ENCODE data around the gene RXFP4. TPM values are rescaled to one million over a fixed set of nuclear protein-coding genes. Genes with fewer than 3 reads are reported as not detected.
A peak's percentile ranks its signal among the peaks of the same experiment; 100 is the strongest.

The RXFP4 gene
- total RNA-seq, 1 donor from 2014 or later, result not detected

- Histone ChIP-seq H3K27me3 (ENCODE audit: control insufficient read depth, insufficient read depth, low read length) (no peaks in the 10 kb centered on the region), H3K4me3 (ENCODE audit: low read depth, low read length) (no peak overlapping the region), H3K36me3 (ENCODE audit: control insufficient read depth, insufficient read depth, low read length) (peaks cover 5% of the 10 kb centered on the region)
- DNase-seq (ENCODE audit: low read depth) (peak; percentile 43), FAIRE-seq (no peak)
- TF ChIP-seq CTCF (IDR thresholded peaks at IDR 0.05; ENCODE audit: insufficient read depth, low read length, severe bottlenecking), result no peak
Observed at GRCh38 chr1:155932487-155932886, 9.0 kb upstream of the RXFP4 start.

GRCh38 chr1:155933591-155934096, 7.8 kb upstream of the RXFP4 start:
- no peak for TF ChIP-seq CTCF (IDR thresholded peaks at IDR 0.05; ENCODE audit: insufficient read depth, low read length, severe bottlenecking)
- DNase-seq (ENCODE audit: low read depth), result no peak
- Histone ChIP-seq H3K4me3 (ENCODE audit: low read depth, low read length) (peak overlapping the region; percentile 82), H3K36me3 (ENCODE audit: control insufficient read depth, insufficient read depth, low read length) (peaks cover 3% of the 10 kb centered on the region), H3K27me3 (ENCODE audit: control insufficient read depth, insufficient read depth, low read length) (no peaks in the 10 kb centered on the region)
- FAIRE-seq, result no peak

- peak; percentile 7 for TF ChIP-seq CTCF (IDR thresholded peaks at IDR 0.05; ENCODE audit: insufficient read depth, low read length, severe bottlenecking)
- peak; percentile 93 for FAIRE-seq
- H3K27me3 ChIP-seq (ENCODE audit: control insufficient read depth, insufficient read depth, low read length), result no peaks in the 10 kb centered on the region
- DNase-seq (ENCODE audit: low read depth), result peak; percentile 100
- H3K36me3 ChIP-seq (ENCODE audit: control insufficient read depth, insufficient read depth, low read length), result peaks cover 3% of the 10 kb centered on the region
- peak within 1 kb of the TSS; percentile 82 for H3K4me3 ChIP-seq (ENCODE audit: low read depth, low read length)
Observed at GRCh38 chr1:155934097-155934935, 7.1 kb upstream of the RXFP4 start, which contains the start of gene KHDC4. Gene KHDC4, minus strand, starts transcription at chr1:155934413. Its CDS starts 40 bp downstream, at chr1:155934373.

- TF ChIP-seq CTCF (IDR thresholded peaks at IDR 0.05; ENCODE audit: insufficient read depth, low read length, severe bottlenecking), result no peak
- Histone ChIP-seq H3K36me3 (ENCODE audit: control insufficient read depth, insufficient read depth, low read length) (peaks cover 3% of the 10 kb centered on the region), H3K27me3 (ENCODE audit: control insufficient read depth, insufficient read depth, low read length) (no peaks in the 10 kb centered on the region), H3K4me3 (ENCODE audit: low read depth, low read length) (peak overlapping the region; percentile 82)
- peak; percentile 30 for DNase-seq (ENCODE audit: low read depth)
- FAIRE-seq, result no peak
Observed at GRCh38 chr1:155934936-155935590, 6.4 kb upstream of the RXFP4 start.

- FAIRE-seq (no peak), DNase-seq (ENCODE audit: low read depth) (peak; percentile 72)
- Histone ChIP-seq H3K27me3 (ENCODE audit: control insufficient read depth, insufficient read depth, low read length) (no peaks in the 10 kb centered on the region), H3K4me3 (ENCODE audit: low read depth, low read length) (no peak overlapping the region), H3K36me3 (ENCODE audit: control insufficient read depth, insufficient read depth, low read length) (peaks cover 3% of the 10 kb centered on the region)
- TF ChIP-seq CTCF (IDR thresholded peaks at IDR 0.05; ENCODE audit: insufficient read depth, low read length, severe bottlenecking), result peak; percentile 69
Observed at GRCh38 chr1:155938220-155938627, 3.2 kb upstream of the RXFP4 start.

Data from bronchial epithelial cell (primary cell).